Peyer's patch (tissue), 4 donors: ENCODE data around the gene OR51M1.

ENCODE experiments used
- POLR2A ChIP-seq, 2 donors: fragments of 450-650 bp; IDR thresholded peaks; one replicate each; pipeline ENCODE4 v1.5.1; 2017; ENCODE audit warnings: antibody characterized with exemption in 2 of 2, mild to moderate bottlenecking in 2 of 2, moderate library complexity in 2 of 2
- TF ChIP-seq, protein P1 (sequence below), 6 experiments: fragments of 450-650 bp in 4 of 6; fragments of 200-600 bp in 2 of 6; sonication (generic) in 1 of 6; IDR thresholded peaks; one replicate each; pipeline ENCODE4 v1.5.1; 2017 to 2019; ENCODE audit warnings: antibody characterized with exemption in 6 of 6, mild to moderate bottlenecking in 3 of 6, moderate library complexity in 1 of 6

DNA sequence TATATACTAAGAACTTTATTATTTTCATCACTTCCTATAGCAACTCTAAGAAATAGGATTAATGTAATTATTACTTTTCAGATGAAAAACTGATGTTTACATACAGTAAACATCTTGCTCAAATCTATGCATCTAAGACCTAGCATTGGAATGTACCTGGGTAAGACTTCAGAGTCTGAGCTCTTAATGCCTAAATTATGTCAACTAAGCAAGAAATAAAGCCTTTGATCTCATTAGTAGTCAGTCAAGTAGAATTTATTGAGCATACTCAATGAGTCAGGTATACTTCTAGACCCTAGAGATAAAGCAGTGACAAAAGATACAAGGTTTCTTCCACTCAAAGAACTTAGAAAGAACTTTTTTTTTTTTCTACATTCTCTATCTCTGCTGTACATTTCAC lies 21.6 kb downstream of the OR51M1 start:
- TF ChIP-seq, protein P1, sequence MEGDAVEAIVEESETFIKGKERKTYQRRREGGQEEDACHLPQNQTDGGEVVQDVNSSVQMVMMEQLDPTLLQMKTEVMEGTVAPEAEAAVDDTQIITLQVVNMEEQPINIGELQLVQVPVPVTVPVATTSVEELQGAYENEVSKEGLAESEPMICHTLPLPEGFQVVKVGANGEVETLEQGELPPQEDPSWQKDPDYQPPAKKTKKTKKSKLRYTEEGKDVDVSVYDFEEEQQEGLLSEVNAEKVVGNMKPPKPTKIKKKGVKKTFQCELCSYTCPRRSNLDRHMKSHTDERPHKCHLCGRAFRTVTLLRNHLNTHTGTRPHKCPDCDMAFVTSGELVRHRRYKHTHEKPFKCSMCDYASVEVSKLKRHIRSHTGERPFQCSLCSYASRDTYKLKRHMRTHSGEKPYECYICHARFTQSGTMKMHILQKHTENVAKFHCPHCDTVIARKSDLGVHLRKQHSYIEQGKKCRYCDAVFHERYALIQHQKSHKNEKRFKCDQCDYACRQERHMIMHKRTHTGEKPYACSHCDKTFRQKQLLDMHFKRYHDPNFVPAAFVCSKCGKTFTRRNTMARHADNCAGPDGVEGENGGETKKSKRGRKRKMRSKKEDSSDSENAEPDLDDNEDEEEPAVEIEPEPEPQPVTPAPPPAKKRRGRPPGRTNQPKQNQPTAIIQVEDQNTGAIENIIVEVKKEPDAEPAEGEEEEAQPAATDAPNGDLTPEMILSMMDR (IDR thresholded peaks at IDR 0.05): no peak
- TF ChIP-seq POLR2A (IDR thresholded peaks at IDR 0.05): no peak
